K562 (cell line): ENCODE measurements around the gene APOBEC3A. TPM values are rescaled to one million over a fixed set of nuclear protein-coding genes. Genes with fewer than 3 reads are reported as not detected.

Experiments used
- ATAC-seq: fragments of 200-7000 bp; cut with Tn5 transposase; 3 replicates; pipeline ENCODE4 v1.9.1; 2020; ENCODE audit warnings: moderate library complexity
- BruUV-seq: library from RNA; stranded (reverse); fragments of 400-500 nt; replicated peaks from 2 replicates; lab custom pipeline; 2021; lab: Mats Ljungman, UMichigan
- CTCF ChIA-PET: fragments of 300-600 bp; formaldehyde crosslinking; extraction: SDS; loops from one replicate; lab custom pipeline; 2021; ENCODE audit warnings: low intra/inter-chr PET ratio; lab: Yijun Ruan, JAX
- POLR2A ChIA-PET: fragments of 300-600, 350-650 bp; sonication (Branson Sonifier 250); formaldehyde crosslinking; extraction: SDS; loops from one replicate; lab custom pipeline; 2021; ENCODE audit warnings: antibody characterized with exemption, inconsistent platforms; lab: Yijun Ruan, JAX
- DNase-seq, 4 experiments: peaks; one replicate each; pipeline versions ENCODE4 v3.0.0 to v3.0.0-alpha.2; 2011 to 2018; ENCODE audit warnings: low spot score in 3 of 4, mixed read lengths in 3 of 4; ENCODE audit errors: extremely low read depth in 1 of 4
- FAIRE-seq: peaks from 2 replicates; lab custom pipeline; 2011; peaks lifted over from hg19 to GRCh38; lab: Jason Lieb, UNC
- H2AFZ ChIP-seq: 2 replicates; pipeline ENCODE4 v1.6.0; 2011; ENCODE audit warnings: low read depth, low read length, control low read depth, inconsistent platforms
- H3K27ac ChIP-seq: fragments of 200-600 bp; 3 replicates; pipeline ENCODE4 v1.8.0; 2011; ENCODE audit warnings: low read depth, mild to moderate bottlenecking, control low read depth, inconsistent platforms, low read length, moderate library complexity, mixed read lengths; ENCODE audit errors: extremely low read depth
- H3K27me3 ChIP-seq, 2 experiments: fragments of 300-600 bp in 1 of 2; 2 replicates in 1 of 2; 3 replicates in 1 of 2; pipeline versions ENCODE4 v1.6.0 to v1.8.0; 2011; ENCODE audit warnings: inconsistent platforms in 2 of 2, low read length in 2 of 2, mild to moderate bottlenecking in 1 of 2, mixed read lengths in 1 of 2, moderate library complexity in 1 of 2; ENCODE audit not compliant: control insufficient read depth in 2 of 2, insufficient read depth in 2 of 2
- H3K36me3 ChIP-seq: fragments of 300-600 bp; 3 replicates; pipeline ENCODE4 v1.8.0; 2011; ENCODE audit warnings: mild to moderate bottlenecking, low read length, inconsistent platforms; ENCODE audit not compliant: control insufficient read depth, insufficient read depth
- H3K4me1 ChIP-seq, 2 experiments: fragments of 200-600 bp in 1 of 2; replicated peaks in 1 of 2; 2 replicates in 1 of 2; 3 replicates in 1 of 2; pipeline versions ENCODE4 v1.5.1 to v1.8.0; 2011; ENCODE audit warnings: inconsistent platforms in 2 of 2, low read length in 2 of 2, mild to moderate bottlenecking in 1 of 2, mixed read lengths in 1 of 2, moderate library complexity in 1 of 2; ENCODE audit not compliant: control insufficient read depth in 2 of 2, insufficient read depth in 2 of 2
- H3K4me2 ChIP-seq: 2 replicates; pipeline ENCODE4 v1.6.1; 2011; ENCODE audit warnings: low read length, control low read depth, inconsistent platforms, mixed read lengths; ENCODE audit not compliant: insufficient read depth
- H3K4me3 ChIP-seq: fragments of 200-600 bp; sonication (generic), shearing (Covaris generic); 2 replicates; pipeline ENCODE4 v1.5.1; 2016; ENCODE audit warnings: control low read depth, inconsistent platforms
- H3K79me2 ChIP-seq: fragments of 200-600 bp; 3 replicates; pipeline ENCODE4 v1.8.0; 2011; ENCODE audit warnings: low read length, inconsistent platforms; ENCODE audit not compliant: control insufficient read depth, insufficient read depth
- H3K9ac ChIP-seq, 2 experiments: 2 replicates each; pipeline versions ENCODE4 v1.6.0 to v1.6.1; 2011; ENCODE audit warnings: low read depth in 2 of 2, low read length in 2 of 2, control low read depth in 1 of 2, inconsistent platforms in 1 of 2, mild to moderate bottlenecking in 1 of 2, mixed read lengths in 1 of 2; ENCODE audit not compliant: insufficient read depth in 1 of 2
- H3K9me1 ChIP-seq: one replicate; pipeline ENCODE4 v1.6.0; 2011; ENCODE audit warnings: inconsistent platforms, mild to moderate bottlenecking, low read length, moderate library complexity; ENCODE audit not compliant: control insufficient read depth, insufficient read depth
- H3K9me3 ChIP-seq: replicated peaks from 2 replicates; pipeline ENCODE4 v1.5.1; 2011; ENCODE audit warnings: low read depth, low read length, inconsistent platforms; ENCODE audit not compliant: control insufficient read depth, insufficient read depth
- H4K20me1 ChIP-seq: replicated peaks from 2 replicates; pipeline ENCODE4 v1.6.1; 2011; ENCODE audit warnings: low read length, inconsistent platforms, mixed read lengths; ENCODE audit not compliant: control insufficient read depth, insufficient read depth
- HIVEP1 ChIP-seq: fragments of 250-450 bp; sonication (Bioruptor Pico); IDR thresholded peaks from 2 replicates; pipeline ENCODE4 v1.4.0; 2020; ENCODE audit warnings: mild to moderate bottlenecking
- NFYB ChIP-seq: IDR thresholded peaks from 2 replicates; pipeline ENCODE4 v1.6.1; 2011; ENCODE audit warnings: mild to moderate bottlenecking, moderate library complexity; ENCODE audit not compliant: insufficient read length; ENCODE audit errors: extremely low read depth
- RBM17 ChIP-seq: fragments of 200-400 bp; formaldehyde crosslinking; IDR thresholded peaks from 2 replicates; pipeline ENCODE4 v1.6.1; 2017; ENCODE audit warnings: low read depth, mild to moderate bottlenecking, low read length, borderline replicate concordance
- REST ChIP-seq, 2 experiments: fragments of 450-650 bp; formaldehyde crosslinking in 1 of 2; IDR thresholded peaks; 2 replicates each; pipeline versions ENCODE4 v1.4.0 to v1.6.1; 2014 to 2020; ENCODE audit warnings: mild to moderate bottlenecking in 2 of 2, borderline replicate concordance in 1 of 2, low read depth in 1 of 2
- WGBS: fragments of 100-300 bp; shearing (Covaris generic); methylation state at CpG from one replicate; pipeline ENCODE4 v1.1.6; 2016; ENCODE audit warnings: low coverage, mixed read lengths; ENCODE audit not compliant: insufficient coverage; ENCODE audit errors: missing lambda C conversion rate; 5-methylcytosine and 5-hydroxymethylcytosine counted together
- in situ Hi-C: fragments of 300-500 bp; cut with MboI; formaldehyde crosslinking; loops from 4 replicates; pipeline ENCODE4 v1.15.0; 2018; ENCODE audit warnings: inconsistent platforms, mixed read lengths
- intact Hi-C: fragments of 100-400 bp; cut with micrococcal nuclease; formaldehyde crosslinking; loops from 2 replicates; pipeline ENCODE4 v1.14.2; 2022
- polyA plus RNA-seq, 8 experiments: library from polyadenylated mRNA; depleted of rRNA in 4 of 8; stranded (reverse) in 5 of 8; unstranded in 3 of 8; fragments of >200 nt; fragmentation: Nextera tagmentation in 2 of 8; fragmentation: Illumina TruSeq in 1 of 8; extraction: Ambion mirVana in 2 of 8; extraction: Trizol in 1 of 8; gene quantifications; 2 replicates each; pipeline versions ENCODE4 v1.2.1 to v1.2.3, GENCODE V29; 2011 to 2014; ENCODE audit warnings: inconsistent platforms in 1 of 8, missing spikeins in 1 of 8
- total RNA-seq, 7 experiments: library from RNA; depleted of rRNA in 6 of 7; stranded (reverse); fragments of >200 nt in 6 of 7; fragmentation: Illumina TruSeq in 2 of 7; extraction: Trizol in 2 of 7; gene quantifications; 2 replicates each; pipeline versions ENCODE4 v1.2.1 to v1.2.3, GENCODE V29; 2011 to 2021; ENCODE audit warnings: low replicate concordance in 1 of 7

The APOBEC3A gene
- total and polyA plus RNA-seq, 9 of the 15 experiments (the other 6 are each of a cell fraction or from before 2014, with no cell fraction given) = 0.04 TPM; not detected in 8

GRCh38 chr22:38921806-38922205 is 35.6 kb upstream of the APOBEC3A start:
- POLR2A ChIA-PET = interaction anchor here (0.5 to 0.6 kb wide), 2 partner anchors 38 to 1291 kb away, joined by 3 read pairs; no protein-coding TSS in a partner anchor
- peak; percentile 61 for TF ChIP-seq NFYB
- TF ChIP-seq HIVEP1 = no peak
- CTCF ChIA-PET = no interaction called here

GRCh38 chr22:38923463-38924346 is 33.7 kb upstream of the APOBEC3A start:
- intact Hi-C loops (loop anchor here (10.0 kb wide), 1 partner anchor 49 kb away; the partner anchor contains the start of gene CBX6), in situ Hi-C loops (no loop called here)
- Histone ChIP-seq H3K79me2 (no peaks in the 10 kb centered on the region), H3K9ac (no peak overlapping the region), H3K4me1 (peaks cover 8 to 11% of the 10 kb centered on the region in 2 experiments), H2AFZ (peak overlapping the region; percentile 79), H3K4me2 (peak overlapping the region; percentile 68), H3K36me3 (no peaks in the 10 kb centered on the region), H3K27ac (no peak overlapping the region), H4K20me1 (no peaks in the 10 kb centered on the region), H3K4me3 (0 out of 2 replicates have a peak overlapping the region, but pooled peaks have one; percentile 5), H3K9me3 (no peaks in the 10 kb centered on the region), H3K27me3 (no peaks in the 10 kb centered on the region), H3K9me1 (no peaks in the 10 kb centered on the region)
- DNase-seq (peak; percentile 58 to 81 (median 74)), ATAC-seq (peak; percentile 95), FAIRE-seq (peak; percentile 37)
- no TSS peak for BruUV-seq
- 9% methylated on average over 10 of the region's 10 CpGs for WGBS
- ChIA-PET CTCF (no interaction called here), POLR2A (interaction anchor here (0.6 to 1.0 kb wide), 2 partner anchors 28 to 599 kb away, joined by 3 to 4 read pairs; no protein-coding TSS in a partner anchor)
- TF ChIP-seq REST (IDR thresholded peaks at IDR 0.05; ENCODE audit: borderline replicate concordance) (peak; percentile 60), REST (CRISPR knock-in tag; IDR thresholded peaks at IDR 0.05; ENCODE audit: low read depth) (no peak), RBM17 (no peak)

More at GRCh38 chr22:38921806-38922205, 35.6 kb upstream of the APOBEC3A start:
- in situ Hi-C loops (no loop called here), intact Hi-C loops (loop anchor here (10.0 kb wide), 1 partner anchor 47 kb away; the partner anchor contains the start of gene CBX6)
- FAIRE-seq = no peak
- Histone ChIP-seq H3K9me3 (no peaks in the 10 kb centered on the region), H3K4me1 (peaks cover 5 to 11% of the 10 kb centered on the region in 2 experiments; a peak in 4 of 5 replicates), H3K9me1 (no peaks in the 10 kb centered on the region), H3K4me3 (no peak overlapping the region), H2AFZ (no peak overlapping the region), H3K27ac (no peak overlapping the region), H3K79me2 (no peaks in the 10 kb centered on the region), H3K27me3 (no peaks in the 10 kb centered on the region), H3K36me3 (no peaks in the 10 kb centered on the region), H4K20me1 (no peaks in the 10 kb centered on the region), H3K9ac (no peak overlapping the region), H3K4me2 (no peak overlapping the region)
- DNase-seq = peak in 1 of 4 experiments; percentile 11
- peak; percentile 41; the same call in 1 of the 3 replicates for ATAC-seq
- WGBS = 2% methylated on average over 4 of the region's 4 CpGs
- no TSS peak for BruUV-seq
